Activated T-helper 17 cell treated with anti-CD3 and anti-CD28 coated beads, Interleukin-2, amount 50 U/mL, for 72 hours (primary cell): ENCODE measurements around the gene EPHA7. TPM values are rescaled to one million over a fixed set of nuclear protein-coding genes. Genes with fewer than 3 reads are reported as not detected.

ENCODE experiments used
- ATAC-seq: fragments of 150-1000 bp; cut with Tn5 transposase; replicated peaks from 2 replicates; pipeline ENCODE4 v1.10.0; 2021; ENCODE audit warnings: mild to moderate bottlenecking, moderate library complexity
- H3K27ac Mint-ChIP-seq: one replicate; pipeline ENCODE4 v1.8.0; 2022; ENCODE audit warnings: mixed read lengths
- H3K27me3 Mint-ChIP-seq: one replicate; pipeline ENCODE4 v1.8.0; 2022; ENCODE audit warnings: mixed read lengths
- H3K36me3 Mint-ChIP-seq: one replicate; pipeline ENCODE4 v1.8.0; 2022; ENCODE audit warnings: low read depth, mild to moderate bottlenecking, mixed read lengths
- H3K4me1 Mint-ChIP-seq: one replicate; pipeline ENCODE4 v1.8.0; 2022; ENCODE audit warnings: mixed read lengths
- H3K4me3 Mint-ChIP-seq: one replicate; pipeline ENCODE4 v1.8.0; 2022; ENCODE audit warnings: mild to moderate bottlenecking, mixed read lengths
- H3K9me3 Mint-ChIP-seq: one replicate; pipeline ENCODE4 v1.8.0; 2022; ENCODE audit warnings: mixed read lengths
- total RNA-seq, 2 donors: library from RNA; stranded (reverse); gene quantifications; one replicate each; pipeline ENCODE4 v1.2.3, GENCODE V29; 2022

The EPHA7 gene
- total RNA-seq, 2 donors from 2014 or later: not detected

- H3K4me3 Mint-ChIP-seq: peak overlapping the region; percentile 42
- ATAC-seq: no peak
Measured at GRCh38 chr6:93416571-93417420, 2.6 kb downstream of the EPHA7 start.

GRCh38 chr6:93413190-93413589, 6.2 kb downstream of the EPHA7 start:
- ATAC-seq: no peak
- no peak overlapping the region for H3K4me3 Mint-ChIP-seq
- no peak overlapping the region for H3K27ac Mint-ChIP-seq
- no peaks in the 10 kb centered on the region for H3K4me1 Mint-ChIP-seq
- H3K27me3 Mint-ChIP-seq: peaks cover 15% of the 10 kb centered on the region
- H3K9me3 Mint-ChIP-seq: no peaks in the 10 kb centered on the region
- H3K36me3 Mint-ChIP-seq: no peaks in the 10 kb centered on the region

More at GRCh38 chr6:93416571-93417420, 2.6 kb downstream of the EPHA7 start:
- H3K27me3 Mint-ChIP-seq: peaks cover 32% of the 10 kb centered on the region
- H3K9me3 Mint-ChIP-seq: no peaks in the 10 kb centered on the region
- no peaks in the 10 kb centered on the region for H3K4me1 Mint-ChIP-seq
- H3K36me3 Mint-ChIP-seq: no peaks in the 10 kb centered on the region
- no peak overlapping the region for H3K27ac Mint-ChIP-seq

GRCh38 chr6:93412452-93412851, 6.9 kb downstream of the EPHA7 start:
- Mint-ChIP-seq H3K36me3 (no peaks in the 10 kb centered on the region), H3K9me3 (no peaks in the 10 kb centered on the region), H3K4me3 (no peak overlapping the region), H3K4me1 (no peaks in the 10 kb centered on the region), H3K27ac (no peak overlapping the region), H3K27me3 (peaks cover 9% of the 10 kb centered on the region)
- no peak for ATAC-seq

- ATAC-seq: no peak
- no peak overlapping the region for H3K27ac Mint-ChIP-seq
- H3K27me3 Mint-ChIP-seq: no peaks in the 10 kb centered on the region
- no peaks in the 10 kb centered on the region for H3K36me3 Mint-ChIP-seq
- H3K9me3 Mint-ChIP-seq: no peaks in the 10 kb centered on the region
- no peaks in the 10 kb centered on the region for H3K4me1 Mint-ChIP-seq
- H3K4me3 Mint-ChIP-seq: no peak overlapping the region
Measured at GRCh38 chr6:93407186-93407585, 12.2 kb downstream of the EPHA7 start.

GRCh38 chr6:93403390-93403789, 16.0 kb downstream of the EPHA7 start:
- ATAC-seq: no peak
- Mint-ChIP-seq H3K4me3 (no peak overlapping the region), H3K27ac (no peak overlapping the region), H3K27me3 (no peaks in the 10 kb centered on the region), H3K9me3 (no peaks in the 10 kb centered on the region), H3K36me3 (no peaks in the 10 kb centered on the region), H3K4me1 (no peaks in the 10 kb centered on the region)

GRCh38 chr6:93398723-93399122, 20.6 kb downstream of the EPHA7 start:
- Mint-ChIP-seq H3K4me3 (no peak overlapping the region), H3K27me3 (no peaks in the 10 kb centered on the region), H3K9me3 (no peaks in the 10 kb centered on the region), H3K36me3 (no peaks in the 10 kb centered on the region), H3K4me1 (no peaks in the 10 kb centered on the region), H3K27ac (no peak overlapping the region)
- no peak for ATAC-seq

- no peak for ATAC-seq
- no peaks in the 10 kb centered on the region for H3K4me1 Mint-ChIP-seq
- no peaks in the 10 kb centered on the region for H3K36me3 Mint-ChIP-seq
- H3K27me3 Mint-ChIP-seq: no peaks in the 10 kb centered on the region
- no peak overlapping the region for H3K27ac Mint-ChIP-seq
- H3K4me3 Mint-ChIP-seq: no peak overlapping the region
- no peaks in the 10 kb centered on the region for H3K9me3 Mint-ChIP-seq
Measured at GRCh38 chr6:93394471-93394870, 24.9 kb downstream of the EPHA7 start.

- Mint-ChIP-seq H3K27me3 (no peaks in the 10 kb centered on the region), H3K27ac (no peak overlapping the region), H3K4me3 (no peak overlapping the region), H3K36me3 (no peaks in the 10 kb centered on the region), H3K9me3 (peaks cover under 1% of the 10 kb centered on the region), H3K4me1 (no peaks in the 10 kb centered on the region)
- no peak for ATAC-seq
Measured at GRCh38 chr6:93393554-93394074, 25.7 kb downstream of the EPHA7 start.

- H3K27ac Mint-ChIP-seq: no peak overlapping the region
- H3K4me1 Mint-ChIP-seq: no peaks in the 10 kb centered on the region
- no peaks in the 10 kb centered on the region for H3K36me3 Mint-ChIP-seq
- H3K27me3 Mint-ChIP-seq: no peaks in the 10 kb centered on the region
- ATAC-seq: no peak
- H3K4me3 Mint-ChIP-seq: no peak overlapping the region
- peaks cover 3% of the 10 kb centered on the region for H3K9me3 Mint-ChIP-seq
Measured at GRCh38 chr6:93392797-93393196, 26.6 kb downstream of the EPHA7 start.

GRCh38 chr6:93391965-93392364, 27.4 kb downstream of the EPHA7 start:
- Mint-ChIP-seq H3K27me3 (no peaks in the 10 kb centered on the region), H3K27ac (no peak overlapping the region), H3K9me3 (peaks cover 11% of the 10 kb centered on the region), H3K36me3 (no peaks in the 10 kb centered on the region), H3K4me3 (no peak overlapping the region), H3K4me1 (no peaks in the 10 kb centered on the region)
- no peak for ATAC-seq

- no peaks in the 10 kb centered on the region for H3K4me1 Mint-ChIP-seq
- no peaks in the 10 kb centered on the region for H3K36me3 Mint-ChIP-seq
- no peaks in the 10 kb centered on the region for H3K27me3 Mint-ChIP-seq
- peaks cover 15% of the 10 kb centered on the region for H3K9me3 Mint-ChIP-seq
- H3K4me3 Mint-ChIP-seq: no peak overlapping the region
- no peak overlapping the region for H3K27ac Mint-ChIP-seq
- no peak for ATAC-seq
Measured at GRCh38 chr6:93389192-93389591, 30.2 kb downstream of the EPHA7 start.

GRCh38 chr6:93388070-93388469, 31.3 kb downstream of the EPHA7 start:
- no peaks in the 10 kb centered on the region for H3K27me3 Mint-ChIP-seq
- no peak for ATAC-seq
- peaks cover 17% of the 10 kb centered on the region for H3K9me3 Mint-ChIP-seq
- H3K4me3 Mint-ChIP-seq: no peak overlapping the region
- no peaks in the 10 kb centered on the region for H3K4me1 Mint-ChIP-seq
- no peak overlapping the region for H3K27ac Mint-ChIP-seq
- no peaks in the 10 kb centered on the region for H3K36me3 Mint-ChIP-seq

- peaks cover 10% of the 10 kb centered on the region for H3K9me3 Mint-ChIP-seq
- no peaks in the 10 kb centered on the region for H3K36me3 Mint-ChIP-seq
- no peak overlapping the region for H3K4me3 Mint-ChIP-seq
- no peak for ATAC-seq
- no peaks in the 10 kb centered on the region for H3K27me3 Mint-ChIP-seq
- no peak overlapping the region for H3K27ac Mint-ChIP-seq
- H3K4me1 Mint-ChIP-seq: no peaks in the 10 kb centered on the region
Measured at GRCh38 chr6:93376026-93376540, 43.3 kb downstream of the EPHA7 start.

GRCh38 chr6:93373445-93373844, 45.9 kb downstream of the EPHA7 start:
- Mint-ChIP-seq H3K4me3 (no peak overlapping the region), H3K27me3 (no peaks in the 10 kb centered on the region), H3K36me3 (no peaks in the 10 kb centered on the region), H3K9me3 (peaks cover 10% of the 10 kb centered on the region), H3K27ac (no peak overlapping the region), H3K4me1 (no peaks in the 10 kb centered on the region)
- ATAC-seq: no peak

GRCh38 chr6:93371756-93372155, 47.6 kb downstream of the EPHA7 start:
- H3K9me3 Mint-ChIP-seq: peaks cover 2% of the 10 kb centered on the region
- no peaks in the 10 kb centered on the region for H3K4me1 Mint-ChIP-seq
- no peak overlapping the region for H3K4me3 Mint-ChIP-seq
- H3K27me3 Mint-ChIP-seq: no peaks in the 10 kb centered on the region
- no peak overlapping the region for H3K27ac Mint-ChIP-seq
- ATAC-seq: no peak
- H3K36me3 Mint-ChIP-seq: no peaks in the 10 kb centered on the region
